WI38 (cell line): Measurements from ENCODE around the gene ADCYAP1R1.
"Not testable (repeated sequence)": the region's sequence is repeated elsewhere in the genome, so short reads cannot be mapped to it uniquely, and the experiment has no call there.

Experiments used
- H3K4me3 ChIP-seq: 2 replicates; pipeline ENCODE4 v1.5.1; 2011; ENCODE audit warnings: low read depth, mild to moderate bottlenecking, control low read depth, low read length
- CTCF ChIP-seq: IDR thresholded peaks from 2 replicates; pipeline ENCODE4 v1.5.1; 2012; ENCODE audit warnings: low read depth, mild to moderate bottlenecking, control low read depth, low read length

ADCYAP1R1 gene

GRCh38 chr7:31145339-31145738, 93.2 kb downstream of the ADCYAP1R1 start:
- no peak for TF ChIP-seq CTCF
- H3K4me3 ChIP-seq = no peak overlapping the region

- H3K4me3 ChIP-seq = no peak overlapping the region
- no peak for TF ChIP-seq CTCF
These were observed 93.9 kb downstream of the ADCYAP1R1 start for GRCh38 chr7:31146030-31146429.

GRCh38 chr7:31146538-31146937, 94.4 kb downstream of the ADCYAP1R1 start:
- no peak overlapping the region for H3K4me3 ChIP-seq
- TF ChIP-seq CTCF = no peak

GRCh38 chr7:31151849-31152248, 99.7 kb downstream of the ADCYAP1R1 start:
- TF ChIP-seq CTCF = no peak
- no peak overlapping the region for H3K4me3 ChIP-seq

- not testable (repeated sequence) for H3K4me3 ChIP-seq
These were observed 101.2 kb downstream of the ADCYAP1R1 start for GRCh38 chr7:31153318-31153717.

GRCh38 chr7:31160941-31161340, 108.8 kb downstream of the ADCYAP1R1 start:
- H3K4me3 ChIP-seq = no peak overlapping the region
- TF ChIP-seq CTCF = no peak
